SK-N-SH (cell line): ENCODE data around the gene THSD8.

Experiments
- ELF1 ChIP-seq: IDR thresholded peaks from 2 replicates; pipeline ENCODE4 v1.4.0; 2012
- GATA2 ChIP-seq: sonication (generic); formaldehyde crosslinking; IDR thresholded peaks from 2 replicates; pipeline ENCODE4 v1.5.0; 2020; ENCODE audit warnings: mild to moderate bottlenecking, missing genetic modification reagents
- SMC3 ChIP-seq: IDR thresholded peaks from 2 replicates; pipeline ENCODE4 v1.6.1; 2012; ENCODE audit warnings: low read depth, low read length, improper control_type of control experiment
- TF ChIP-seq, protein P1 (sequence below): fragments of 200-600 bp; sonication (generic); IDR thresholded peaks from 2 replicates; pipeline ENCODE4 v1.6.1; 2017; ENCODE audit warnings: antibody characterized with exemption, mild to moderate bottlenecking, moderate library complexity
- TF ChIP-seq, protein P2 (sequence below): fragments of 150-350 bp; IDR thresholded peaks from 2 replicates; pipeline ENCODE4 v1.6.1; 2017; ENCODE audit warnings: antibody characterized with exemption, low read length, low read depth, borderline replicate concordance

DNA sequence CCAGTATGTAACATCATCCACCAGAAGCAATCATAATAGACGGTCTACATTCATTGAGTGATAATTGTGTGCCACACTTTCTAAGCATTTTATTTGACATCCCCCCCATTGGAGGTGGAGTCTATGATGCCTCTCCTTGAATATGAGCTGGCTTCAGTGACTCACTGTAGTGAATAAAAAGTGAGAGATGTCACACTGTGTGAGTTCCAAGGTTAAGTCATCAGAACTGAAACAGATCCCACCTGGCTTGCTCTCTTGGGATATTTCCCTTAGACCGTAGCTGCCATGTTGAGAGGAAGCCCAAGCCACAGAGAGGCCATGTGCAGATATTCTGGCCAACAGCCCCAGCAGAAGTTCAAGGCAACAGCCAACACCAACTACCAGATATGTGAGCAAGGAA lies 19.9 kb downstream of the THSD8 start:
- no peak for TF ChIP-seq GATA2 (CRISPR knock-in tag)
- TF ChIP-seq, protein P1, sequence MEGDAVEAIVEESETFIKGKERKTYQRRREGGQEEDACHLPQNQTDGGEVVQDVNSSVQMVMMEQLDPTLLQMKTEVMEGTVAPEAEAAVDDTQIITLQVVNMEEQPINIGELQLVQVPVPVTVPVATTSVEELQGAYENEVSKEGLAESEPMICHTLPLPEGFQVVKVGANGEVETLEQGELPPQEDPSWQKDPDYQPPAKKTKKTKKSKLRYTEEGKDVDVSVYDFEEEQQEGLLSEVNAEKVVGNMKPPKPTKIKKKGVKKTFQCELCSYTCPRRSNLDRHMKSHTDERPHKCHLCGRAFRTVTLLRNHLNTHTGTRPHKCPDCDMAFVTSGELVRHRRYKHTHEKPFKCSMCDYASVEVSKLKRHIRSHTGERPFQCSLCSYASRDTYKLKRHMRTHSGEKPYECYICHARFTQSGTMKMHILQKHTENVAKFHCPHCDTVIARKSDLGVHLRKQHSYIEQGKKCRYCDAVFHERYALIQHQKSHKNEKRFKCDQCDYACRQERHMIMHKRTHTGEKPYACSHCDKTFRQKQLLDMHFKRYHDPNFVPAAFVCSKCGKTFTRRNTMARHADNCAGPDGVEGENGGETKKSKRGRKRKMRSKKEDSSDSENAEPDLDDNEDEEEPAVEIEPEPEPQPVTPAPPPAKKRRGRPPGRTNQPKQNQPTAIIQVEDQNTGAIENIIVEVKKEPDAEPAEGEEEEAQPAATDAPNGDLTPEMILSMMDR: no peak
- TF ChIP-seq, protein P2, sequence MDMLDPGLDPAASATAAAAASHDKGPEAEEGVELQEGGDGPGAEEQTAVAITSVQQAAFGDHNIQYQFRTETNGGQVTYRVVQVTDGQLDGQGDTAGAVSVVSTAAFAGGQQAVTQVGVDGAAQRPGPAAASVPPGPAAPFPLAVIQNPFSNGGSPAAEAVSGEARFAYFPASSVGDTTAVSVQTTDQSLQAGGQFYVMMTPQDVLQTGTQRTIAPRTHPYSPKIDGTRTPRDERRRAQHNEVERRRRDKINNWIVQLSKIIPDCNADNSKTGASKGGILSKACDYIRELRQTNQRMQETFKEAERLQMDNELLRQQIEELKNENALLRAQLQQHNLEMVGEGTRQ: no peak
- TF ChIP-seq ELF1: no peak
- no peak for TF ChIP-seq SMC3
